ENCODE data around the gene SETX.

The SETX gene

DNA sequence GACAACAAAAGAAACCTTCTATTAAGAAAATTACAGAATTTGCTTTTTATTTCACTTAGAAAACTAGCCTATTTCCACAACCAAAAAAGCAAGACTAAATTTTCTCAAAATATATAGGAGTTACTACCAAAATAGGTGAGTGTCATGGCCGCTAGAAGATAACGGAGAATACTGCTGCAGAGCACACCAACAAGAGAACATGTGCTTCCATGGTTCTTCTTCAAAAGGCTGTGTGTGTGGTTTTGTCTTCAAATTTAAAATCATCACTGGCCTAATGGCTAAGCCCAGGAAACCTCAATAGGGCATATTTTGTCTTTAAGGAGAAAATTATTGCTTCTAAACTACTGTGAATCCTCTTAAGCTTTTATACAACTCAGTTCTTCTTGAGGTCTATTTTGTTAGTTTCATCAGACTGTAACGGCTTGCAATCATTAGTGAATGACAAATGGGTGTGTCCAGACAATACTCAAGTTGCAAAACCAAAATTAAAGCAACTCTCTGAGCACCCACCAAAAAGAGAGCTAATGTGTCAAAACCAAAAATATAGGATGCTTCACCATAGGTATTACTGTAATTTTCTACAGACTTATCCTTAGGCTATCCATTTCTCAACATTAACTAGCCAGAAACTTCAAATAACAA lies 3.3 kb downstream of the SETX start:
- H3K36me3 ChIP-seq (ENCODE audit: control insufficient read depth, insufficient read depth, low read length), result peaks cover 67% of the 10 kb centered on the region
- no peak overlapping the region for H3K9ac ChIP-seq (ENCODE audit: low read depth, low read length)
- no peaks in the 10 kb centered on the region for H3K9me3 ChIP-seq (ENCODE audit: control insufficient read depth, insufficient read depth, low read length)
- H3K27me3 ChIP-seq (ENCODE audit: control insufficient read depth, insufficient read depth, low read length), result no peaks in the 10 kb centered on the region
- H3K4me1 ChIP-seq (ENCODE audit: control insufficient read depth, insufficient read depth, low read length), result peaks cover 6% of the 10 kb centered on the region; the same call in 1 of the 2 replicates
- H3K4me3 ChIP-seq (ENCODE audit: low read depth, low read length), result no peak overlapping the region
- H3K27ac ChIP-seq (ENCODE audit: low read depth, low read length), result no peak overlapping the region

DNA sequence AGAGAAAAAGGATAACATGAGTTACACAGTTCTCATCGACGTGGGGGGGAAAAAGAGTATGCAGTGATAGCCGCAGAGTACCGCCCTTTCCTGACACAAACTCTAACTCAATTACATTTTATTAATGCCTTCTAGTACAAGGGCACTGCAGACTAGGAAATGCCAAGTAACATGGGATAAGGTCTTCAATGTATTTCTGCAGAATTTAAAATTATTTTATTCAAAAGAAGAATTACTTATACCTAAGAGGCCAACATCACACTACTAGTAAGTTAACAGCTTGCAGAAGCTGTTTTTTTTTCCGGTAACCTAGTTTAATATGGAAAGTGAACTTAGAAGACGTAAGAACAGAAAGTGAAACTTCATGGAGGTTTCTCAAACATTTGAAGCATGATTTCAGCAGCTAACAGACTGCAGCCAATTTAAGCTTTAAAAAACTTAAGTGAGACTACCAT lies 3.9 kb downstream of the SETX start:
- Histone ChIP-seq H3K4me3 (ENCODE audit: low read depth, low read length) (no peak overlapping the region), H3K27me3 (ENCODE audit: control insufficient read depth, insufficient read depth, low read length) (no peaks in the 10 kb centered on the region), H3K9me3 (ENCODE audit: control insufficient read depth, insufficient read depth, low read length) (no peaks in the 10 kb centered on the region), H3K4me1 (ENCODE audit: control insufficient read depth, insufficient read depth, low read length) (peaks cover 6% of the 10 kb centered on the region; the same call in 1 of the 2 replicates), H3K36me3 (ENCODE audit: control insufficient read depth, insufficient read depth, low read length) (peaks cover 73% of the 10 kb centered on the region), H3K9ac (ENCODE audit: low read depth, low read length) (no peak overlapping the region), H3K27ac (ENCODE audit: low read depth, low read length) (no peak overlapping the region)

DNA sequence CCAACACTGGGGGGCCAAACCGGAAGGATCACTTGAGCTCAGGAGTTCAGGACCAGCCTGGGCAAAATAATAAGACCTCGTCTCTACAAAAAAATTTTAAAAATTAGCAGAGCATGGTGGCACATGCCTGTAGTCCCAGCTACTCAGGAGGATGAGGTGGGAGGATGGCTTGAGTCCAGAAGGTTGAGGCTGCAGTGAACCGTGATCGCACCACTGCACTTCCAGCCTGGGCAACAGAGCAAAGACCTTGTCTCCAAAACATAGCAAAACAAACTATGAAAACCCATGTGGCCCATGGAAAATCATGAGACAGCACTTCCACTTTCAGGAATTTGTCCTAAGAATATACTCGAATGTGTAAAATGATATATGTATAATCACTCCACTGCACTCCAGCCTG lies 6.1 kb downstream of the SETX start:
- no peak overlapping the region for H3K27ac ChIP-seq (ENCODE audit: low read depth, low read length)
- no peak overlapping the region for H3K4me3 ChIP-seq (ENCODE audit: low read depth, low read length)
- peaks cover 96% of the 10 kb centered on the region for H3K36me3 ChIP-seq (ENCODE audit: control insufficient read depth, insufficient read depth, low read length)
- H3K27me3 ChIP-seq (ENCODE audit: control insufficient read depth, insufficient read depth, low read length), result no peaks in the 10 kb centered on the region
- H3K4me1 ChIP-seq (ENCODE audit: control insufficient read depth, insufficient read depth, low read length), result peaks cover 2% of the 10 kb centered on the region; the same call in 1 of the 2 replicates
- no peaks in the 10 kb centered on the region for H3K9me3 ChIP-seq (ENCODE audit: control insufficient read depth, insufficient read depth, low read length)
- no peak overlapping the region for H3K9ac ChIP-seq (ENCODE audit: low read depth, low read length)

DNA sequence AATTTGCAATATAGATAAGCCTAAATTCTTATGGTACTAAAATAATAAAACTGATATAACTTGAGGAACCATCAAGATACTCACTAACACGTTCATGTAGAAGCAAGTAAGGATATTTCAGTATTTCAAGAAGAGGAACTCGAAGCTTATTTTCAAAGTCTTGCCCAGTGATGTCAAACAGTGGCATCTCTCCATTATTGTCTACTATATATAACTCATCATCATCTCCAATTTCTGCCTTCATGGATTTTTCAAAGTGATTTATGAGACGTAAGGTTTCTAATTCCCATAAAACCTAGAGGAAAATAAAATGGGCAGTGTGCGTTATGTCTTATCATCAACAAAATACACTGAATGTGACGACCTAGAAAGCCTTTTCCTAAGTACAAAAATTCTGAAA lies 8.6 kb downstream of the SETX start:
- Histone ChIP-seq H3K9ac (ENCODE audit: low read depth, low read length) (no peak overlapping the region), H3K4me1 (ENCODE audit: control insufficient read depth, insufficient read depth, low read length) (no peaks in the 10 kb centered on the region), H3K4me3 (ENCODE audit: low read depth, low read length) (no peak overlapping the region), H3K9me3 (ENCODE audit: control insufficient read depth, insufficient read depth, low read length) (no peaks in the 10 kb centered on the region), H3K36me3 (ENCODE audit: control insufficient read depth, insufficient read depth, low read length) (peaks cover 96% of the 10 kb centered on the region), H3K27ac (ENCODE audit: low read depth, low read length) (no peak overlapping the region), H3K27me3 (ENCODE audit: control insufficient read depth, insufficient read depth, low read length) (no peaks in the 10 kb centered on the region)

DNA sequence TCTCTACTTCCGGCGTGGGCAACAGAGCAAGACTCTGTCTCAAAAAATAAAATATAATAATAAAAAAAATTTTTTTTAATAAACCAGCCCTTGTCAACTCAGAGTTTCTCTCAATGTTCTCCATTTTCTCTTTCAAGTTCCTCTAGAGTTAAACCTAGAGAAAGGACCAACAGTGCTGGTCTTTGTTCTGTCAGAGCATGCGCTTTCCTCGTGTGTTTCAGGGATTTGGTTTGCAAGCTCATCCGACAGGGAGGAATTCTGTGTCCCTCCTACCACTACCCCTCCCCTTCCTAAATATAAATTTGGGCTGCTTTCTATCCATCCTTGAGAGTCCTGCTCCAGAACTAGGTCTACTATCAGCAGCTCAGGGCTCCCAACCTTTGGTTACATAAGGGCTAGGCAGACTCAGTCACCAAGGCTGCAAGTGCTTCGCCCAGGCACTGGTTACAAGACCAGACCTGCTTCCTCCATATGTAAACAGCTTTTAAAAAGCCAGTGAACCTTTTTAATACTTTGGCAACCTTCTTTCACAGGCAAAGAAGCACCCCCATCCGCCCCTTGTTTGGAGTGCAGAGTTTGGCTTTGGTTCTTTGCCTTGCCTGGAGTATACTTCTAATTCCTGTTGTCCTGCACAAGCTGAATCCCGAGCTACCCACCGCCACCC lies 13.5 kb downstream of the SETX start:
- no peaks in the 10 kb centered on the region for H3K27me3 ChIP-seq (ENCODE audit: control insufficient read depth, insufficient read depth, low read length)
- no peaks in the 10 kb centered on the region for H3K4me1 ChIP-seq (ENCODE audit: control insufficient read depth, insufficient read depth, low read length)
- H3K9ac ChIP-seq (ENCODE audit: low read depth, low read length), result no peak overlapping the region
- peaks cover 94% of the 10 kb centered on the region for H3K36me3 ChIP-seq (ENCODE audit: control insufficient read depth, insufficient read depth, low read length)
- no peak overlapping the region for H3K27ac ChIP-seq (ENCODE audit: low read depth, low read length)
- H3K9me3 ChIP-seq (ENCODE audit: control insufficient read depth, insufficient read depth, low read length), result no peaks in the 10 kb centered on the region
- H3K4me3 ChIP-seq (ENCODE audit: low read depth, low read length), result no peak overlapping the region

DNA sequence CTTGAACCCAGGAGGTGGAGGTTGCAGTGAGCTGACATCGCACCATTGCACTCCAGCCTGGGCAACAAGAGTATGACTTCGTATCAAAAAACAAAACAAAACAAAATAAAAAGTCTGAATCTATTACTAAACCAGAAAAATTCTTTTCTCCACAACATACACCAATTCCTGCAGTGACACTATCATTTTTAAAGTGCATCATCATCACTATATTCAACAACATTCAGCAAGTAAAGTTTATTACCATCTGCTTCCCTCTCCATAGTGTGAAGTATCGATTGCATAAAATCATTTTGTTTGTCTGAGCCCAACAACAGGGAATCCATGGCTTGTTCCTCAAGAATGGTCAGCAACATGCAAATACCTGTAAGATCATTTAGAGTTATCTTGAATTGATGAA lies 20.4 kb downstream of the SETX start:
- no peaks in the 10 kb centered on the region for H3K27me3 ChIP-seq (ENCODE audit: control insufficient read depth, insufficient read depth, low read length)
- H3K9me3 ChIP-seq (ENCODE audit: control insufficient read depth, insufficient read depth, low read length), result no peaks in the 10 kb centered on the region
- H3K4me3 ChIP-seq (ENCODE audit: low read depth, low read length), result no peak overlapping the region
- no peaks in the 10 kb centered on the region for H3K4me1 ChIP-seq (ENCODE audit: control insufficient read depth, insufficient read depth, low read length)
- no peak overlapping the region for H3K9ac ChIP-seq (ENCODE audit: low read depth, low read length)
- H3K27ac ChIP-seq (ENCODE audit: low read depth, low read length), result no peak overlapping the region
- peaks cover 93% of the 10 kb centered on the region for H3K36me3 ChIP-seq (ENCODE audit: control insufficient read depth, insufficient read depth, low read length)

DNA sequence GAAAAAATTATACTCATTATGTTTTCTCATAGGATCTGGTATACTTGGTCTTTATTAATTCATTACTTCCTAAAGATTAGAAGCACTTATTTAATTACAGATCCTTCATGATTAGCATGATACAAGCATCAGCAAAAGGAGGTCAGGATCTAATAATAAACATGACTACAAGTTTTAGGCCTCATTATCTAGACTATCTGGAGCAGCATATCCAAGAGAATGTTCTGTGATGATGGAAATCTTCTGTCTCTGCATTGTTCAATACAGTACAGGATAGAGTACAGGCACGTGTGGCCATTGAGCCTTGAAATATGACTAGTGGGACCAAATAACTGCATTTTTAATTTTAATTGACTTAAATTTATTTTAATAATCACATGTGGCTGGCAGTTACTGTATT lies 21.2 kb downstream of the SETX start:
- no peaks in the 10 kb centered on the region for H3K9me3 ChIP-seq (ENCODE audit: control insufficient read depth, insufficient read depth, low read length)
- H3K9ac ChIP-seq (ENCODE audit: low read depth, low read length), result no peak overlapping the region
- H3K27ac ChIP-seq (ENCODE audit: low read depth, low read length), result no peak overlapping the region
- H3K27me3 ChIP-seq (ENCODE audit: control insufficient read depth, insufficient read depth, low read length), result no peaks in the 10 kb centered on the region
- no peaks in the 10 kb centered on the region for H3K4me1 ChIP-seq (ENCODE audit: control insufficient read depth, insufficient read depth, low read length)
- peaks cover 93% of the 10 kb centered on the region for H3K36me3 ChIP-seq (ENCODE audit: control insufficient read depth, insufficient read depth, low read length)
- H3K4me3 ChIP-seq (ENCODE audit: low read depth, low read length), result no peak overlapping the region

DNA sequence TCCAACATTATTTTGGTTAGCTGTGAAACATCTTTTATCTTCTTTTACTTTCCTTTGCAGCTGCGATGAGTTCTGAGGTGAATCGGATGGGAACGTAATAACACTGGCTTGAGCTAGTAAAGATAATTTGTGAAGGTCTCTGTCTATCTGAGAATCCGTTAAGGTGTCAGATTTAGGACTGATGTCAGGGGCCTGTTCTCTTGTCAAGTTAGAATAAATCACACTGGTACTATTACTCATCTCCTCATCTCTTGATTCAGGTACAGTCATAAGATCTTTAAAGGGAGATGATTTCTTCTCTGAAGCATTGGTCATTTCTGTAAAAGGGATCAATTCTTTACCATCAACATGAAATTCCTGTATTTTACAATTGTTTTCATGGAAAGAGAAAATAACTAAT lies 26.2 kb downstream of the SETX start:
- H3K27me3 ChIP-seq (ENCODE audit: control insufficient read depth, insufficient read depth, low read length), result no peaks in the 10 kb centered on the region
- no peaks in the 10 kb centered on the region for H3K4me1 ChIP-seq (ENCODE audit: control insufficient read depth, insufficient read depth, low read length)
- no peak overlapping the region for H3K9ac ChIP-seq (ENCODE audit: low read depth, low read length)
- no peak overlapping the region for H3K27ac ChIP-seq (ENCODE audit: low read depth, low read length)
- no peak overlapping the region for H3K4me3 ChIP-seq (ENCODE audit: low read depth, low read length)
- H3K9me3 ChIP-seq (ENCODE audit: control insufficient read depth, insufficient read depth, low read length), result no peaks in the 10 kb centered on the region
- peaks cover 93% of the 10 kb centered on the region for H3K36me3 ChIP-seq (ENCODE audit: control insufficient read depth, insufficient read depth, low read length)

DNA sequence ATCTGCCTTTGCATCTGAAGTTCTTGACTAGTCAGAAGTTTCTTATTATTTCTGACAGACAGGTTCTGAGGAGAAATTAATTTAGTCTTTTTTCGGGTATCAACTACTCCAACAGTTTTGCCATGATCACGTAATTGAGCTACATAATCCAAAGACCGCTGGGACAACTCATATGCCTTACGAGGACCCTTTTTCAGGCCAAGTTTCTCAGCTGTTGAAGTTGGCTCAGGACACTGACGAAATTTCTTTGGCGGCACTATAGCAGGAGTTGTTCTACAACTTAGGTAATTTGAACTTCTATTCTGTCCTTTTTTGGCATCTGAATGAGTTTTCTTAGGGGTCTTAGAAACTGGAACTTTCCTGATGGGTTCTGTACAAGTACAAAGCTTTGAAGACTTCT lies 27.2 kb downstream of the SETX start:
- Histone ChIP-seq H3K27ac (ENCODE audit: low read depth, low read length) (no peak overlapping the region), H3K9ac (ENCODE audit: low read depth, low read length) (no peak overlapping the region), H3K36me3 (ENCODE audit: control insufficient read depth, insufficient read depth, low read length) (peaks cover 93% of the 10 kb centered on the region), H3K27me3 (ENCODE audit: control insufficient read depth, insufficient read depth, low read length) (no peaks in the 10 kb centered on the region), H3K4me3 (ENCODE audit: low read depth, low read length) (no peak overlapping the region), H3K9me3 (ENCODE audit: control insufficient read depth, insufficient read depth, low read length) (no peaks in the 10 kb centered on the region), H3K4me1 (ENCODE audit: control insufficient read depth, insufficient read depth, low read length) (no peaks in the 10 kb centered on the region)

DNA sequence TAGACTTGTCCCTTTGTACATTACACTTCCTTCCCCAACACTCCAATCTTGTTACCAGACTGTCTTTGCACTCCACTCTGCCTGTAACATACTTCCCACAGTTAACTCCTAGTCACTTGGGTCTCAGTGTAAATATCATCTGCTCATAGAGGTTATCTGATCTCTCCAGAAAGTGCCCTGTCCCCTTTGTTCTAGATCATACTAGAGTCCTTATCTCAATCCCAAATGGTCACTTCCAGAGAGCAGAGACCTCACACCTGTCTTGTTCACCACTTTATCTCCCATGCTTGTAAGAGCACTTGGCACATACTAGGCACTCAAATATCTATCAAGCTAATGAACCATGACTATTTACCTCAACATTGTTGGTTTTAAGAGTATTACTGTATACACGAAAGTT lies 30.4 kb downstream of the SETX start:
- H3K27me3 ChIP-seq (ENCODE audit: control insufficient read depth, insufficient read depth, low read length), result no peaks in the 10 kb centered on the region
- H3K9ac ChIP-seq (ENCODE audit: low read depth, low read length), result no peak overlapping the region
- H3K9me3 ChIP-seq (ENCODE audit: control insufficient read depth, insufficient read depth, low read length), result no peaks in the 10 kb centered on the region
- no peak overlapping the region for H3K4me3 ChIP-seq (ENCODE audit: low read depth, low read length)
- peaks cover 81% of the 10 kb centered on the region for H3K36me3 ChIP-seq (ENCODE audit: control insufficient read depth, insufficient read depth, low read length)
- peaks cover 5% of the 10 kb centered on the region for H3K4me1 ChIP-seq (ENCODE audit: control insufficient read depth, insufficient read depth, low read length)
- no peak overlapping the region for H3K27ac ChIP-seq (ENCODE audit: low read depth, low read length)

DNA sequence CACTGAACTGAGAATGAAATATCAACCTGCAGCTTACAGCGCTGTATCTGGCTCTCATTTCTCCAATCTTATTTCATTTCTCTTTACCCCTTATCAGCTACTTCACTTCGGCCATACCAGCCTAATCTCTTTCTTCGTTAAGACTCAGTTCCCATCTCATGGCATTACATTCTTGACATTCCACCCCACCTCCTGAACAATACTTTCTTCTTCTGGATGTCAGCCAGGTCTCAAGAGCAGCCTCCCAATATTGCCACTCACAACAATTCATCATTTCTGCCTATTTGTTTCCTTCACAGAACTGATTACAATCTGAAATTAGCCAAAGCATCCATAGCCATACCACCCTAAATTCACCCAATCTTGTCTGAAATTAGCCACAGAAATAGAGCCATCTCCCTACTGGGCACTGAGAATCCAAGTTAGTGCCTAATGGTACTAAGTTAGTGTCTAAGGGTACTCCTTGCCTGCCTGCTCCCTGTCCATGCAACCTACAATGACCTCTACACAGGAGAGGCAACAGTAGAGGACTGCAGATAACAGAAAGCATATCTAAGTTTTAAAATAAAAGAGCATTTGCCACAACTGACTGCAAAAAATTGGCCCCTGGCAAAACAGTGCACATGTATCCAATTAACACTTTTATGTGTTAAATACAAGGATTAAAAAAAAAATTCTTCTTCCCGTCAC lies 35.2 kb downstream of the SETX start:
- Histone ChIP-seq H3K27ac (ENCODE audit: low read depth, low read length) (no peak overlapping the region), H3K9me3 (ENCODE audit: control insufficient read depth, insufficient read depth, low read length) (no peaks in the 10 kb centered on the region), H3K36me3 (ENCODE audit: control insufficient read depth, insufficient read depth, low read length) (peaks cover 78% of the 10 kb centered on the region), H3K4me1 (ENCODE audit: control insufficient read depth, insufficient read depth, low read length) (peaks cover 9% of the 10 kb centered on the region), H3K9ac (ENCODE audit: low read depth, low read length) (no peak overlapping the region), H3K4me3 (ENCODE audit: low read depth, low read length) (no peak overlapping the region), H3K27me3 (ENCODE audit: control insufficient read depth, insufficient read depth, low read length) (no peaks in the 10 kb centered on the region)

All from HUES48 (cell line).